ENCODE data around the gene SH3BGRL2. TPM values are rescaled to one million over a fixed set of nuclear protein-coding genes. Genes with fewer than 3 reads are reported as not detected.

Gene SH3BGRL2
- total RNA-seq, 1 experiment from 2014 or later: 5.2 TPM

DNA sequence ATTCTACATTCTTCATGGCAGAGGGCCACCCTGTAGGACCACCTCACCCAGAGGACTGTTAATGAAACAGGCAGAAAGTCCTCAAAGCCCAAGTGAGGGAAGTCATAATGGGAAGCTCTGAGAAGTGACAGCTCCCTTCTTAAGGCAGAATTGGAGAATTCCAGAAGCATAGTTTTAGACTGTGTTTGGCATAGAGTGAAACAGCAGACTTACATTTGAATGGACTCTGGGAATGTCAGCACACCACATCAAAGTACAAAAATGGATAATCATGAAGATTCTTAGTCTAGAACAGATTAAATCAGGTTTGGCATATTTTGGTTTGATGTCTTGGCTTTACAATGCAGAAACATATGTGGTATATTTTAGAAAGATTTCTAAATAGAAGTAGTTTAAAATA lies 17.9 kb downstream of the SH3BGRL2 start:
- H4K20me1 ChIP-seq (ENCODE audit: insufficient read depth): no peaks in the 10 kb centered on the region
- intact Hi-C loops (cut with micrococcal nuclease): no loop called here
- no TSS peak for BruUV-seq (replicated peaks)
- no peaks in the 10 kb centered on the region for H3K9me3 ChIP-seq (ENCODE audit: control insufficient read depth in 1 of 2, insufficient read depth in 1 of 2, low read depth in 1 of 2, low read length in 2 of 2)
- ChIA-PET RAD21 (ENCODE audit: low non-redundant PET in 1 of 2, low total read pairs in 2 of 2, uncharacterized antibody in 2 of 2, unreplicated experiment in 2 of 2) (no interaction called here), POLR2A (no interaction called here), CTCF (no interaction called here)
- H3K79me2 ChIP-seq (ENCODE audit: insufficient read depth, low read length): no peaks in the 10 kb centered on the region
- no peaks in the 10 kb centered on the region for H3K27me3 ChIP-seq (ENCODE audit: insufficient read depth, low read length)
- no peaks in the 10 kb centered on the region for H3K9me2 ChIP-seq (ENCODE audit: insufficient read depth)
- no peak overlapping the region for H3K4me2 ChIP-seq (ENCODE audit: low read length)
- H3K36me3 ChIP-seq (ENCODE audit: control insufficient read depth in 1 of 2, insufficient read depth in 2 of 2, low read length in 2 of 2): no peaks in the 10 kb centered on the region
- no peak overlapping the region for H3K4me3 ChIP-seq (replicated peaks in 1 of 2; ENCODE audit: low read depth in 1 of 2, low read length in 2 of 2)
- DNase-seq (ENCODE audit: low read depth, low spot score) (no peak), ATAC-seq (no peak)
- no peaks in the 10 kb centered on the region for H3K4me1 ChIP-seq (ENCODE audit: control insufficient read depth in 1 of 2, insufficient read depth in 2 of 2, low read length in 2 of 2)
- H3K9ac ChIP-seq (ENCODE audit: low read length): no peak overlapping the region
- H2AFZ ChIP-seq (ENCODE audit: low read depth, low read length, poor library complexity, severe bottlenecking): no peak overlapping the region
- TF ChIP-seq POLR2A (IDR thresholded peaks at IDR 0.05; ENCODE audit: borderline replicate concordance, extremely low read depth, insufficient read depth, insufficient read length) (no peak), ELF1 (IDR thresholded peaks at IDR 0.05; ENCODE audit: borderline replicate concordance, low read depth) (no peak), EZH2phosphoT487 (IDR thresholded peaks at IDR 0.05; ENCODE audit: borderline replicate concordance) (no peak), SRF (IDR thresholded peaks at IDR 0.05; ENCODE audit: low read depth) (no peak)
- TF ChIP-seq, protein P1, sequence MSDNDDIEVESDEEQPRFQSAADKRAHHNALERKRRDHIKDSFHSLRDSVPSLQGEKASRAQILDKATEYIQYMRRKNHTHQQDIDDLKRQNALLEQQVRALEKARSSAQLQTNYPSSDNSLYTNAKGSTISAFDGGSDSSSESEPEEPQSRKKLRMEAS (IDR thresholded peaks at IDR 0.05): no peak
- TF ChIP-seq, protein P2, sequence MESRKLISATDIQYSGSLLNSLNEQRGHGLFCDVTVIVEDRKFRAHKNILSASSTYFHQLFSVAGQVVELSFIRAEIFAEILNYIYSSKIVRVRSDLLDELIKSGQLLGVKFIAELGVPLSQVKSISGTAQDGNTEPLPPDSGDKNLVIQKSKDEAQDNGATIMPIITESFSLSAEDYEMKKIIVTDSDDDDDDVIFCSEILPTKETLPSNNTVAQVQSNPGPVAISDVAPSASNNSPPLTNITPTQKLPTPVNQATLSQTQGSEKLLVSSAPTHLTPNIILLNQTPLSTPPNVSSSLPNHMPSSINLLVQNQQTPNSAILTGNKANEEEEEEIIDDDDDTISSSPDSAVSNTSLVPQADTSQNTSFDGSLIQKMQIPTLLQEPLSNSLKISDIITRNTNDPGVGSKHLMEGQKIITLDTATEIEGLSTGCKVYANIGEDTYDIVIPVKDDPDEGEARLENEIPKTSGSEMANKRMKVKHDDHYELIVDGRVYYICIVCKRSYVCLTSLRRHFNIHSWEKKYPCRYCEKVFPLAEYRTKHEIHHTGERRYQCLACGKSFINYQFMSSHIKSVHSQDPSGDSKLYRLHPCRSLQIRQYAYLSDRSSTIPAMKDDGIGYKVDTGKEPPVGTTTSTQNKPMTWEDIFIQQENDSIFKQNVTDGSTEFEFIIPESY (IDR thresholded peaks at IDR 0.05; ENCODE audit: extremely low read depth, insufficient replicate concordance, low read length): no peak
- H3K27ac ChIP-seq (ENCODE audit: low read depth, low read length): no peak overlapping the region

DNA sequence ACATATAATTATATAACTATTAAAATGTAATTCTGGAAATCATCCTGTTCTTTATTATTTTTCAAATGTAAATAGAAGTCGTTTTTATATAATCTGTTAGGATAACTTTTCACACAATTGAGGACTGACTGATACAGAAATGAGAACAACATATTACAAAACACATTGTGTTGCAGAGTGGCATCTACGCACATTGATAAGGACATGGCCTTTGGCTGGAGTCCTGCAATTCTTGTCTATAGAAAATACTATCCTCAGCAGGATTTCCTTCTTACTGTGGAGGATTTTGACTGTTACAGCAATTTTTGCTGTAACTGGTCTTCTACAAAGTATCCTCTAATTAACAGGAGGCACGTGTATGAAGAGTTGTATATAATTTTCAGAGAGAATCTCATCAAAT lies 19.8 kb downstream of the SH3BGRL2 start:
- ChIA-PET RAD21 (ENCODE audit: low non-redundant PET in 1 of 2, low total read pairs in 2 of 2, uncharacterized antibody in 2 of 2, unreplicated experiment in 2 of 2) (no interaction called here), CTCF (no interaction called here), POLR2A (no interaction called here)
- H3K4me2 ChIP-seq (ENCODE audit: low read length): no peak overlapping the region
- no peak for ATAC-seq
- no peaks in the 10 kb centered on the region for H4K20me1 ChIP-seq (ENCODE audit: insufficient read depth)
- H3K9ac ChIP-seq (ENCODE audit: low read length): no peak overlapping the region
- H2AFZ ChIP-seq (ENCODE audit: low read depth, low read length, poor library complexity, severe bottlenecking): no peak overlapping the region
- H3K27ac ChIP-seq (ENCODE audit: low read depth, low read length): no peak overlapping the region
- BruUV-seq (replicated peaks): no TSS peak
- H3K27me3 ChIP-seq (ENCODE audit: insufficient read depth, low read length): no peaks in the 10 kb centered on the region
- intact Hi-C loops (cut with micrococcal nuclease): no loop called here
- no peaks in the 10 kb centered on the region for H3K9me3 ChIP-seq (ENCODE audit: control insufficient read depth in 1 of 2, insufficient read depth in 1 of 2, low read depth in 1 of 2, low read length in 2 of 2)
- no peak overlapping the region for H3K4me3 ChIP-seq (replicated peaks in 1 of 2; ENCODE audit: low read depth in 1 of 2, low read length in 2 of 2)
- no peak for DNase-seq (ENCODE audit: low read depth, low spot score)
- H3K9me2 ChIP-seq (ENCODE audit: insufficient read depth): no peaks in the 10 kb centered on the region
- no peaks in the 10 kb centered on the region for H3K36me3 ChIP-seq (ENCODE audit: control insufficient read depth in 1 of 2, insufficient read depth in 2 of 2, low read length in 2 of 2)
- TF ChIP-seq, protein P2 (IDR thresholded peaks at IDR 0.05; ENCODE audit: extremely low read depth, insufficient replicate concordance, low read length): no peak
- TF ChIP-seq CBX3 (IDR thresholded peaks at IDR 0.05; ENCODE audit: low read depth) (no peak), POLR2AphosphoS5 (IDR thresholded peaks at IDR 0.05; ENCODE audit: low read depth, low read length) (no peak), ELF1 (IDR thresholded peaks at IDR 0.05; ENCODE audit: borderline replicate concordance, low read depth) (no peak), JUND (IDR thresholded peaks at IDR 0.05) (no peak), YY1 (IDR thresholded peaks at IDR 0.05; ENCODE audit: extremely low read depth, insufficient replicate concordance, low read depth, low read length) (no peak), EZH2phosphoT487 (IDR thresholded peaks at IDR 0.05; ENCODE audit: borderline replicate concordance) (no peak), FOSL1 (IDR thresholded peaks at IDR 0.05; ENCODE audit: low read depth) (no peak), ZFX (IDR thresholded peaks at IDR 0.05) (no peak)
- TF ChIP-seq, protein P3, sequence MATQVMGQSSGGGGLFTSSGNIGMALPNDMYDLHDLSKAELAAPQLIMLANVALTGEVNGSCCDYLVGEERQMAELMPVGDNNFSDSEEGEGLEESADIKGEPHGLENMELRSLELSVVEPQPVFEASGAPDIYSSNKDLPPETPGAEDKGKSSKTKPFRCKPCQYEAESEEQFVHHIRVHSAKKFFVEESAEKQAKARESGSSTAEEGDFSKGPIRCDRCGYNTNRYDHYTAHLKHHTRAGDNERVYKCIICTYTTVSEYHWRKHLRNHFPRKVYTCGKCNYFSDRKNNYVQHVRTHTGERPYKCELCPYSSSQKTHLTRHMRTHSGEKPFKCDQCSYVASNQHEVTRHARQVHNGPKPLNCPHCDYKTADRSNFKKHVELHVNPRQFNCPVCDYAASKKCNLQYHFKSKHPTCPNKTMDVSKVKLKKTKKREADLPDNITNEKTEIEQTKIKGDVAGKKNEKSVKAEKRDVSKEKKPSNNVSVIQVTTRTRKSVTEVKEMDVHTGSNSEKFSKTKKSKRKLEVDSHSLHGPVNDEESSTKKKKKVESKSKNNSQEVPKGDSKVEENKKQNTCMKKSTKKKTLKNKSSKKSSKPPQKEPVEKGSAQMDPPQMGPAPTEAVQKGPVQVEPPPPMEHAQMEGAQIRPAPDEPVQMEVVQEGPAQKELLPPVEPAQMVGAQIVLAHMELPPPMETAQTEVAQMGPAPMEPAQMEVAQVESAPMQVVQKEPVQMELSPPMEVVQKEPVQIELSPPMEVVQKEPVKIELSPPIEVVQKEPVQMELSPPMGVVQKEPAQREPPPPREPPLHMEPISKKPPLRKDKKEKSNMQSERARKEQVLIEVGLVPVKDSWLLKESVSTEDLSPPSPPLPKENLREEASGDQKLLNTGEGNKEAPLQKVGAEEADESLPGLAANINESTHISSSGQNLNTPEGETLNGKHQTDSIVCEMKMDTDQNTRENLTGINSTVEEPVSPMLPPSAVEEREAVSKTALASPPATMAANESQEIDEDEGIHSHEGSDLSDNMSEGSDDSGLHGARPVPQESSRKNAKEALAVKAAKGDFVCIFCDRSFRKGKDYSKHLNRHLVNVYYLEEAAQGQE (IDR thresholded peaks at IDR 0.05; ENCODE audit: low read depth): no peak
- H3K4me1 ChIP-seq (ENCODE audit: control insufficient read depth in 1 of 2, insufficient read depth in 2 of 2, low read length in 2 of 2): no peaks in the 10 kb centered on the region
- no peaks in the 10 kb centered on the region for H3K79me2 ChIP-seq (ENCODE audit: insufficient read depth, low read length)

Measured in HCT116 (cell line).